Suprapubic skin (tissue), 3 donors: ENCODE results near the gene EMILIN3.

Experiments
- POLR2A ChIP-seq, 2 donors: fragments of 450-650 bp; IDR thresholded peaks; one replicate each; pipeline ENCODE4 v1.6.1; 2017; ENCODE audit warnings: antibody characterized with exemption in 2 of 2, mild to moderate bottlenecking in 2 of 2, moderate library complexity in 2 of 2
- TF ChIP-seq, protein P1 (sequence below), 2 donors: fragments of 200-600 bp in 1 of 2; fragments of 450-650 bp in 1 of 2; sonication (generic) in 1 of 2; IDR thresholded peaks; one replicate each; pipeline ENCODE4 v1.5.1; 2016 to 2019; ENCODE audit warnings: antibody characterized with exemption in 2 of 2, mild to moderate bottlenecking in 1 of 2, moderate library complexity in 1 of 2

DNA sequence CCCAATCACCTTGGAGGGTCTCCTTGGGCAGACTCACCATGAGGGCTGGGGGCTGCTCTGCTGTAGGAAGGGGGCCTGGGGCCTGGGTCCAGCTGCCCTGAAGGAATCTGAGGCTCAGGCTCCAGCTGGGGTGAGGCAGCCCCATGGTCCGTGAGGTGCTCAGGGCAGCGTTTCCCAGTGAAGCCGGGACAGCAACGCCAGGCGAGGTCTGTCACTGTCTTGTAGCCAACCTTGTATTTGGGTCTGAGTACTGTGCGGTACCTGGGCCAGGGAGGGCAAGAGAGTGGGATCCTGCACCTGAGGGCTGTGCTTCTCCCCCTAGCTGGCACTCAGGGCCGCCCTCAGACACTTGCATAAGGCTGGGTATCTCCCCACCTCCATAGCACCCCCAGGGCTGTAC lies 3.0 kb downstream of the EMILIN3 start:
- TF ChIP-seq POLR2A (IDR thresholded peaks at IDR 0.05), result no peak
- TF ChIP-seq, protein P1, sequence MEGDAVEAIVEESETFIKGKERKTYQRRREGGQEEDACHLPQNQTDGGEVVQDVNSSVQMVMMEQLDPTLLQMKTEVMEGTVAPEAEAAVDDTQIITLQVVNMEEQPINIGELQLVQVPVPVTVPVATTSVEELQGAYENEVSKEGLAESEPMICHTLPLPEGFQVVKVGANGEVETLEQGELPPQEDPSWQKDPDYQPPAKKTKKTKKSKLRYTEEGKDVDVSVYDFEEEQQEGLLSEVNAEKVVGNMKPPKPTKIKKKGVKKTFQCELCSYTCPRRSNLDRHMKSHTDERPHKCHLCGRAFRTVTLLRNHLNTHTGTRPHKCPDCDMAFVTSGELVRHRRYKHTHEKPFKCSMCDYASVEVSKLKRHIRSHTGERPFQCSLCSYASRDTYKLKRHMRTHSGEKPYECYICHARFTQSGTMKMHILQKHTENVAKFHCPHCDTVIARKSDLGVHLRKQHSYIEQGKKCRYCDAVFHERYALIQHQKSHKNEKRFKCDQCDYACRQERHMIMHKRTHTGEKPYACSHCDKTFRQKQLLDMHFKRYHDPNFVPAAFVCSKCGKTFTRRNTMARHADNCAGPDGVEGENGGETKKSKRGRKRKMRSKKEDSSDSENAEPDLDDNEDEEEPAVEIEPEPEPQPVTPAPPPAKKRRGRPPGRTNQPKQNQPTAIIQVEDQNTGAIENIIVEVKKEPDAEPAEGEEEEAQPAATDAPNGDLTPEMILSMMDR (IDR thresholded peaks at IDR 0.05), result no peak
